GM11168 (cell line): ENCODE measurements around the gene TSSK3.
"Not testable (repeated sequence)": the region's sequence is repeated elsewhere in the genome, so short reads cannot be mapped to it uniquely, and the experiment has no call there.

ENCODE experiments used
- in situ Hi-C: fragments of 300-500 bp; cut with MboI; formaldehyde crosslinking; loops from one replicate; pipeline ENCODE4 v1.12.0; 2022; ENCODE audit warnings: low sequenced_read_pairs; ENCODE audit not compliant: unreplicated experiment

TSSK3 gene

GRCh38 chr1:32394141-32394889 lies 32.0 kb downstream of the TSSK3 start, which contains the start of gene BSDC1:
TSS of gene BSDC1 (minus strand) at chr1:32394441. CDS start at chr1:32394414, 27 bp downstream.
- in situ Hi-C loops: no loop called here

GRCh38 chr1:32394890-32395432 lies 32.6 kb downstream of the TSSK3 start:
- in situ Hi-C loops: no loop called here

GRCh38 chr1:32396524-32396923 lies 34.2 kb downstream of the TSSK3 start:
- in situ Hi-C loops: not testable (repeated sequence)

GRCh38 chr1:32398401-32398800 lies 36.1 kb downstream of the TSSK3 start:
- in situ Hi-C loops: no loop called here

GRCh38 chr1:32399843-32400242 lies 37.5 kb downstream of the TSSK3 start:
- in situ Hi-C loops: no loop called here

- in situ Hi-C loops: no loop called here
These were observed 38.7 kb downstream of the TSSK3 start for GRCh38 chr1:32400876-32401631.

GRCh38 chr1:32404946-32405345 lies 42.6 kb downstream of the TSSK3 start:
- in situ Hi-C loops: no loop called here

- in situ Hi-C loops: no loop called here
These were observed 43.5 kb downstream of the TSSK3 start for GRCh38 chr1:32405672-32406467.

- in situ Hi-C loops: no loop called here
These were observed 44.3 kb downstream of the TSSK3 start for GRCh38 chr1:32406629-32407111.

- in situ Hi-C loops: no loop called here
These were observed 48.9 kb downstream of the TSSK3 start for GRCh38 chr1:32411261-32411660.

- in situ Hi-C loops: no loop called here
These were observed 51.3 kb downstream of the TSSK3 start for GRCh38 chr1:32413507-32414185.
